GM12878 (cell line): ENCODE data around the gene HS6ST1. TPM values are rescaled to one million over a fixed set of nuclear protein-coding genes. Genes with fewer than 3 reads are reported as not detected.

ENCODE experiments used
- ATAC-seq: fragments of 200-7000 bp; cut with Tn5 transposase; 3 replicates; pipeline ENCODE4 v1.9.1; 2020; ENCODE audit warnings: mild to moderate bottlenecking, moderate library complexity
- Bru-seq: library from RNA; stranded (reverse); fragments of 400-500 nt; gene quantifications from one replicate; lab custom pipeline; 2021; lab: Mats Ljungman, UMichigan
- BruChase-seq, 2 experiments: library from RNA; stranded (reverse); fragments of 400-500 nt; gene quantifications; one replicate each; lab custom pipeline; 2021; lab: Mats Ljungman, UMichigan
- BruUV-seq: library from RNA; stranded (reverse); fragments of 400-500 nt; replicated peaks from 2 replicates; lab custom pipeline; 2021; lab: Mats Ljungman, UMichigan
- CTCF ChIA-PET: fragments of 300-600 bp; sonication (Branson Sonifier 250); formaldehyde crosslinking; extraction: SDS; loops from one replicate; lab custom pipeline; 2021; ENCODE audit warnings: inconsistent platforms; lab: Yijun Ruan, JAX
- POLR2A ChIA-PET: fragments of 350-600 bp; formaldehyde crosslinking; extraction: SDS; loops from one replicate; lab custom pipeline; 2021; ENCODE audit warnings: inconsistent platforms; lab: Charles Lee
- RAD21 ChIA-PET: fragments of 300-600 bp; sonication (Branson Sonifier 250); formaldehyde crosslinking; loops from one replicate; lab custom pipeline; 2023; ENCODE audit warnings: antibody characterized with exemption; ENCODE audit not compliant: unreplicated experiment; lab: Charles Lee
- SMC1A ChIA-PET: fragments of 300-600 bp; sonication (Branson Sonifier 250); formaldehyde crosslinking; loops from one replicate; lab custom pipeline; 2023; ENCODE audit not compliant: unreplicated experiment, uncharacterized antibody; lab: Charles Lee
- DNase-seq: peaks from one replicate; pipeline ENCODE4 v3.0.0-alpha.2; 2011; ENCODE audit warnings: low read depth, low spot score
- FAIRE-seq: peaks from 3 replicates; lab custom pipeline; 2011; peaks lifted over from hg19 to GRCh38; lab: Jason Lieb, UNC
- H2AFZ ChIP-seq: 2 replicates; pipeline ENCODE4 v1.6.0; 2011; ENCODE audit warnings: low read depth, low read length, control low read depth; ENCODE audit not compliant: control insufficient read depth
- H3K27ac ChIP-seq: 2 replicates; pipeline ENCODE4 v1.5.1; 2011; ENCODE audit warnings: control low read depth; ENCODE audit not compliant: control insufficient read depth, insufficient read depth
- H3K27me3 ChIP-seq, 2 experiments: replicated peaks in 1 of 2; 2 replicates each; pipeline versions ENCODE4 v1.6.0 to v1.6.1; 2011; ENCODE audit warnings: low read length in 1 of 2; ENCODE audit not compliant: control insufficient read depth in 2 of 2, insufficient read depth in 2 of 2
- H3K36me3 ChIP-seq, 2 experiments: 2 replicates each; pipeline ENCODE4 v1.5.1; 2011; ENCODE audit warnings: low read length in 1 of 2; ENCODE audit not compliant: control insufficient read depth in 2 of 2, insufficient read depth in 2 of 2
- H3K4me1 ChIP-seq: 2 replicates; pipeline ENCODE4 v1.6.1; 2011; ENCODE audit warnings: mild to moderate bottlenecking, low read length, moderate library complexity, mixed read lengths; ENCODE audit not compliant: control insufficient read depth, insufficient read depth
- H3K4me2 ChIP-seq: 2 replicates; pipeline ENCODE4 v1.6.0; 2011; ENCODE audit warnings: control low read depth; ENCODE audit not compliant: control insufficient read depth, insufficient read depth
- H3K4me3 ChIP-seq: fragments of 200-600 bp; sonication (generic); 2 replicates; pipeline ENCODE4 v1.5.1; 2016
- H3K79me2 ChIP-seq: 2 replicates; pipeline ENCODE4 v1.6.0; 2011; ENCODE audit warnings: low read length; ENCODE audit not compliant: control insufficient read depth, insufficient read depth
- H3K9ac ChIP-seq: 2 replicates; pipeline ENCODE4 v1.8.0; 2011; ENCODE audit warnings: low read length, control low read depth, mixed read lengths; ENCODE audit not compliant: control insufficient read depth, insufficient read depth
- H3K9me3 ChIP-seq: replicated peaks from 3 replicates; pipeline ENCODE4 v1.5.1; 2011; ENCODE audit warnings: mild to moderate bottlenecking, low read length; ENCODE audit not compliant: control insufficient read depth, insufficient read depth
- H4K20me1 ChIP-seq: 2 replicates; pipeline ENCODE4 v1.6.0; 2011; ENCODE audit not compliant: control insufficient read depth, insufficient read depth
- BHLHE40 ChIP-seq, 2 experiments: fragments of 450-650 bp in 1 of 2; IDR thresholded peaks; 2 replicates each; pipeline ENCODE4 v1.6.1; 2011 to 2017; ENCODE audit warnings: low read depth in 2 of 2, borderline replicate concordance in 1 of 2, improper control_type of control experiment in 1 of 2, low read length in 1 of 2, mild to moderate bottlenecking in 1 of 2
- CREB1 ChIP-seq: IDR thresholded peaks from 2 replicates; pipeline ENCODE4 v1.6.1; 2012; ENCODE audit warnings: low read depth, mild to moderate bottlenecking, inconsistent platforms
- EGR1 ChIP-seq, 2 experiments: IDR thresholded peaks; 1 replicate in 1 of 2; 2 replicates in 1 of 2; pipeline ENCODE4 v1.6.1; 2011 to 2012; ENCODE audit warnings: low read depth in 2 of 2, low read length in 2 of 2, borderline replicate concordance in 1 of 2, mild to moderate bottlenecking in 1 of 2, moderate library complexity in 1 of 2
- ETV6 ChIP-seq, 2 experiments: fragments of 450-650 bp in 1 of 2; IDR thresholded peaks in 1 of 2; conservative IDR thresholded peaks in 1 of 2; 2 replicates each; pipeline ENCODE4 v1.6.1; 2014; ENCODE audit warnings: antibody characterized with exemption in 1 of 2, borderline replicate concordance in 1 of 2, low read depth in 1 of 2, mild to moderate bottlenecking in 1 of 2, moderate library complexity in 1 of 2
- IKZF1 ChIP-seq: fragments of 450-650 bp; conservative IDR thresholded peaks from 2 replicates; pipeline ENCODE4 v1.6.1; 2017; ENCODE audit warnings: antibody characterized with exemption, mild to moderate bottlenecking
- LARP7 ChIP-seq: fragments of 450-650 bp; IDR thresholded peaks from 2 replicates; pipeline ENCODE4 v1.6.1; 2017; ENCODE audit warnings: mild to moderate bottlenecking
- MYB ChIP-seq: fragments of 150-350 bp; IDR thresholded peaks from 2 replicates; pipeline ENCODE4 v1.6.1; 2014; ENCODE audit warnings: mild to moderate bottlenecking, low read depth, low read length, borderline replicate concordance
- PML ChIP-seq: IDR thresholded peaks from 2 replicates; pipeline ENCODE4 v1.6.1; 2012; ENCODE audit warnings: low read length, inconsistent platforms
- POLR2A ChIP-seq: IDR thresholded peaks from 2 replicates; pipeline ENCODE4 v1.6.1; 2011; ENCODE audit warnings: low read depth, mild to moderate bottlenecking, low read length
- SMARCA5 ChIP-seq: fragments of 450-650 bp; IDR thresholded peaks from 2 replicates; pipeline ENCODE4 v1.6.1; 2017; ENCODE audit warnings: mild to moderate bottlenecking
- SP1 ChIP-seq: IDR thresholded peaks from one replicate; pipeline ENCODE4 v1.6.1; 2011; ENCODE audit warnings: low read depth, low read length
- TAF1 ChIP-seq: IDR thresholded peaks from 2 replicates; pipeline ENCODE4 v1.6.1; 2011; ENCODE audit warnings: mild to moderate bottlenecking, low read depth, low read length, borderline replicate concordance
- ZBTB11 ChIP-seq: fragments of 450-650 bp; formaldehyde crosslinking; IDR thresholded peaks from 2 replicates; pipeline ENCODE4 v1.5.0; 2022; ENCODE audit warnings: mild to moderate bottlenecking, missing genetic modification characterization
- ZNF217 ChIP-seq: fragments of 450-650 bp; IDR thresholded peaks from 2 replicates; pipeline ENCODE4 v1.6.1; 2017; ENCODE audit warnings: antibody characterized with exemption, mild to moderate bottlenecking
- ZNF24 ChIP-seq: fragments of 450-650 bp; IDR thresholded peaks from 2 replicates; pipeline ENCODE4 v1.6.1; 2017; ENCODE audit warnings: antibody characterized with exemption, mild to moderate bottlenecking
- WGBS: methylation state at CpG from one replicate; pipeline ENCODE4 v1.1.6; 2016; ENCODE audit warnings: low lambda C conversion rate; ENCODE audit not compliant: insufficient replicate concordance, insufficient coverage; ENCODE audit errors: missing lambda C conversion rate; 5-methylcytosine and 5-hydroxymethylcytosine counted together
- in situ Hi-C: fragments of 300-500 bp; cut with MboI; formaldehyde crosslinking; loops from 9 replicates; pipeline ENCODE4 v1.14.3; 2018; ENCODE audit warnings: mixed read lengths
- intact Hi-C: fragments of 100-400 bp; cut with micrococcal nuclease; formaldehyde crosslinking; loops from one replicate; pipeline ENCODE4 v1.14.2; 2022; ENCODE audit not compliant: unreplicated experiment
- long read RNA-seq, 2 experiments: library from polyadenylated mRNA; unstranded; transcript quantifications; one replicate each; pipeline ENCODE4 v2.0.0, GENCODE V29; 2019 to 2020
- polyA minus RNA-seq, 3 experiments: library from RNA; depleted of rRNA, polyadenylated mRNA; stranded (reverse); fragments of >200 nt; gene quantifications; 2 replicates each; pipeline ENCODE4 v1.2.3, GENCODE V29; 2011
- polyA plus RNA-seq, 11 experiments: library from polyadenylated mRNA; depleted of rRNA in 4 of 11; unstranded in 6 of 11; stranded (reverse) in 5 of 11; fragments of >200 nt; fragmentation: Nextera tagmentation in 4 of 11; fragmentation: Illumina TruSeq in 1 of 11; extraction: Ambion mirVana in 4 of 11; extraction: Trizol in 1 of 11; gene quantifications; 1 replicate in 1 of 11; 2 replicates in 10 of 11; pipeline versions ENCODE4 v1.2.1 to v1.2.3, GENCODE V29; 2011 to 2016; ENCODE audit warnings: inconsistent platforms in 2 of 11, missing spikeins in 2 of 11, low read depth in 1 of 11
- total RNA-seq, 4 experiments: library from RNA; depleted of rRNA in 3 of 4; stranded (reverse); fragments of >200 nt in 3 of 4; fragmentation: Illumina TruSeq in 1 of 4; extraction: Trizol in 1 of 4; gene quantifications; 2 replicates each; pipeline versions ENCODE4 v1.2.1 to v1.2.3, GENCODE V29; 2013 to 2021
- TF ChIP-seq, protein P1 (sequence below): IDR thresholded peaks from 2 replicates; pipeline ENCODE4 v1.6.1; 2012; ENCODE audit warnings: low read depth, low read length, improper control_type of control experiment

The HS6ST1 gene
- total RNA-seq (2013; cell fraction: nucleolus; rRNA removed), result 14.4 and 19.3 TPM in 2 replicates
- total RNA-seq (2014; rRNA removed) (13.3 and 16.3 TPM in 2 replicates), total RNA-seq (2014; rRNA removed; fragmentation: Illumina TruSeq; extraction: Trizol) (6.0 and 7.1 TPM in 2 replicates), total RNA-seq (2021) (17.0 and 17.4 TPM in 2 replicates), polyA plus RNA-seq (2011; rRNA removed) (1.7 and 3.1 TPM in 2 replicates), polyA plus RNA-seq (2014; fragmentation: Illumina TruSeq; extraction: Trizol) (1.7 and 6.2 TPM in 2 replicates), polyA plus RNA-seq (2014; fragmentation: Nextera tagmentation; extraction: Ambion mirVana) (under 1 TPM; 0.48 to 0.75 TPM), polyA plus RNA-seq (2014; rRNA removed) (12.6 and 12.8 TPM in 2 replicates), polyA plus RNA-seq (2016; fragmentation: Nextera tagmentation; extraction: Ambion mirVana) (1 to 10 TPM; 2.2 TPM), polyA minus RNA-seq (2011; rRNA and poly(A)+ RNA removed) (5.3 and 10.3 TPM in 2 replicates), Bru-seq, nascent RNA (percentile 55 among the genes with signal in this experiment), BruChase-seq, experiment 1, labeled RNA remaining after a 6-hour chase (percentile 57 among the genes with signal in this experiment), BruChase-seq, experiment 2, labeled RNA remaining after a 2-hour chase (percentile 60 among the genes with signal in this experiment)
- polyA plus RNA-seq (2011; ENCODE audit: low read depth), result 1.7 TPM
- 6.2 and 9.8 TPM in 2 replicates for polyA plus RNA-seq (2011; cell fraction: cytosol; rRNA removed)
- 4.1 and 8.6 TPM in 2 replicates for polyA plus RNA-seq (2011; cell fraction: nucleus; rRNA removed)
- 3.9 and 4.2 TPM in 2 replicates for polyA plus RNA-seq (2012)
- polyA minus RNA-seq (2011; cell fraction: cytosol; rRNA and poly(A)+ RNA removed), result 4.7 and 6.3 TPM in 2 replicates
- 10.2 and 28.1 TPM in 2 replicates for polyA minus RNA-seq (2011; cell fraction: nucleus; rRNA and poly(A)+ RNA removed)
- long read RNA-seq, experiment 1, partial matches to known transcripts, result 0 of 2 reads
- long read RNA-seq, experiment 1, other reads (novel, unspliced or antisense), result 2 of 2 reads
- long read RNA-seq, experiment 2, partial matches to known transcripts, result 0 of 3 reads
- long read RNA-seq, experiment 2, other reads (novel, unspliced or antisense), result 3 of 3 reads

GRCh38 chr2:128318776-128319464 is at the start of gene HS6ST1:
HS6ST1 (minus strand) TSS chr2:128318868; CDS start chr2:128318563, 305 bp downstream.
- Histone ChIP-seq H2AFZ (peak within 1 kb of the TSS; percentile 72), H3K9me3 (no peaks in the 10 kb centered on the region), H3K4me3 (peak within 1 kb of the TSS; percentile 97), H4K20me1 (peaks cover 7% of the 10 kb centered on the region; the same call in 1 of the 2 replicates), H3K4me2 (peak within 1 kb of the TSS; percentile 92), H3K27ac (no peak within 1 kb of the TSS), H3K36me3 (no peaks in the 10 kb centered on the region; a peak in 1 of 4 replicates), H3K9ac (peak within 1 kb of the TSS; percentile 64; the same call in 1 of the 2 replicates), H3K27me3 (no peaks in the 10 kb centered on the region; a peak in 1 of 4 replicates), H3K79me2 (peaks cover 15% of the 10 kb centered on the region), H3K4me1 (peaks cover 15% of the 10 kb centered on the region)
- 2% methylated on average over 20 of the region's 84 CpGs for WGBS
- no peak for DNase-seq
- in situ Hi-C loops (no loop called here), intact Hi-C loops (no loop called here)
- RAD21 ChIA-PET, result no interaction called here
- no TSS peak for BruUV-seq
- ATAC-seq, result peak; percentile 68
- CTCF ChIA-PET, result no interaction called here
- POLR2A ChIA-PET, result no interaction called here
- FAIRE-seq, result no peak
- SMC1A ChIA-PET, result no interaction called here
- TF ChIP-seq, protein P1, sequence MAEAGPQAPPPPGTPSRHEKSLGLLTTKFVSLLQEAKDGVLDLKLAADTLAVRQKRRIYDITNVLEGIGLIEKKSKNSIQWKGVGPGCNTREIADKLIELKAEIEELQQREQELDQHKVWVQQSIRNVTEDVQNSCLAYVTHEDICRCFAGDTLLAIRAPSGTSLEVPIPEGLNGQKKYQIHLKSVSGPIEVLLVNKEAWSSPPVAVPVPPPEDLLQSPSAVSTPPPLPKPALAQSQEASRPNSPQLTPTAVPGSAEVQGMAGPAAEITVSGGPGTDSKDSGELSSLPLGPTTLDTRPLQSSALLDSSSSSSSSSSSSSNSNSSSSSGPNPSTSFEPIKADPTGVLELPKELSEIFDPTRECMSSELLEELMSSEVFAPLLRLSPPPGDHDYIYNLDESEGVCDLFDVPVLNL, result no peak
- TF ChIP-seq ETV6 (conservative IDR thresholded peaks at IDR 0.05 in 1 of 2, IDR thresholded peaks at IDR 0.05 in 1 of 2; ENCODE audit: borderline replicate concordance in 1 of 2, low read depth in 1 of 2) (no peak), PML (no peak), ZNF217 (0 out of 2 replicates have a peak, but pooled peaks have one; percentile 33), BHLHE40 (IDR thresholded peaks at IDR 0.05; ENCODE audit: borderline replicate concordance in 1 of 2, low read depth in 2 of 2, low read length in 1 of 2) (peak in 1 of 2 experiments; percentile 52; a peak in 2 of 4 replicates), SP1 (peak; percentile 45), TAF1 (peak; percentile 36; the same call in 1 of the 2 replicates), ZBTB11 (CRISPR knock-in tag) (no peak), SMARCA5 (0 out of 2 replicates have a peak, but pooled peaks have one; percentile 17), ZNF24 (no peak), LARP7 (0 out of 2 replicates have a peak, but pooled peaks have one; percentile 54), IKZF1 (peak; percentile 38; the same call in 1 of the 2 replicates), CREB1 (no peak), POLR2A (peak; percentile 70), EGR1 (IDR thresholded peaks at IDR 0.05; ENCODE audit: borderline replicate concordance in 1 of 2, low read depth in 2 of 2, low read length in 2 of 2) (peak in 1 of 2 experiments; percentile 68; a peak in 2 of 3 replicates), MYB (no peak)
